Measurements from ENCODE around the gene ZP3.
"Not testable (repeated sequence)": the region's sequence is repeated elsewhere in the genome, so short reads cannot be mapped to it uniquely, and the experiment has no call there.

DNA sequence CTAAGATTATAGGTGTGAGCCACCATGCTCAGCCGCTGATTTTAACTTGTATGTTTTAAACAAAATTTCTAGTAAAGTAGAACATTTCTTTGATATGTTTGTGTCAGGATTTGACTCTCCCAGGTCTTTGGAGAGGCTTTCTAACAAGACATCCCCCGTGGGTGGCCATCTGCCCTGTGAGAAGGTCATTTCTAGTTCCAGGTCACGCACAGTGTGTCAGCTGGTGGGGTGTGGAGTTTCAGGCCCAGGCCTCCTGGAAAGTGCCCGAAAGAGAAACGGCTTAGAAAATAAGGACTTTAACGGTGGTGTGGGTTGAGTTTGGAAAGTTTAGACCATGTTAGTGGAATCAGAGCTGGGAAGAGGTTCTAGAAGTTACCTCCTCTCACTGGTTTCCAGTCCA, 48.3 kb downstream of the ZP3 start:
- TF ChIP-seq POLR2A, EP300 (IDR thresholded peaks at IDR 0.05): not testable (repeated sequence)
- TF ChIP-seq, protein P1, sequence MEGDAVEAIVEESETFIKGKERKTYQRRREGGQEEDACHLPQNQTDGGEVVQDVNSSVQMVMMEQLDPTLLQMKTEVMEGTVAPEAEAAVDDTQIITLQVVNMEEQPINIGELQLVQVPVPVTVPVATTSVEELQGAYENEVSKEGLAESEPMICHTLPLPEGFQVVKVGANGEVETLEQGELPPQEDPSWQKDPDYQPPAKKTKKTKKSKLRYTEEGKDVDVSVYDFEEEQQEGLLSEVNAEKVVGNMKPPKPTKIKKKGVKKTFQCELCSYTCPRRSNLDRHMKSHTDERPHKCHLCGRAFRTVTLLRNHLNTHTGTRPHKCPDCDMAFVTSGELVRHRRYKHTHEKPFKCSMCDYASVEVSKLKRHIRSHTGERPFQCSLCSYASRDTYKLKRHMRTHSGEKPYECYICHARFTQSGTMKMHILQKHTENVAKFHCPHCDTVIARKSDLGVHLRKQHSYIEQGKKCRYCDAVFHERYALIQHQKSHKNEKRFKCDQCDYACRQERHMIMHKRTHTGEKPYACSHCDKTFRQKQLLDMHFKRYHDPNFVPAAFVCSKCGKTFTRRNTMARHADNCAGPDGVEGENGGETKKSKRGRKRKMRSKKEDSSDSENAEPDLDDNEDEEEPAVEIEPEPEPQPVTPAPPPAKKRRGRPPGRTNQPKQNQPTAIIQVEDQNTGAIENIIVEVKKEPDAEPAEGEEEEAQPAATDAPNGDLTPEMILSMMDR (IDR thresholded peaks at IDR 0.05), result not testable (repeated sequence)
